AG08395 (cell line): ENCODE data around the gene PERM1.
"Not testable (repeated sequence)": the region's sequence is repeated elsewhere in the genome, so short reads cannot be mapped to it uniquely, and the experiment has no call there.

Experiments used
- DNase-seq: peaks from one replicate; pipeline ENCODE4 v3.0.0; 2012; ENCODE audit warnings: mixed read lengths, low spot score

PERM1 gene

GRCh38 chr1:978069-978834 is 3.6 kb downstream of the PERM1 start:
- no peak for DNase-seq

GRCh38 chr1:976791-977190 is 5.1 kb downstream of the PERM1 start:
- DNase-seq: not testable (repeated sequence)

- peak; percentile 83 for DNase-seq
Measured at GRCh38 chr1:975896-976683, 5.8 kb downstream of the PERM1 start.

- no peak for DNase-seq
Measured at GRCh38 chr1:975365-975764, 6.5 kb downstream of the PERM1 start.

- DNase-seq: no peak
Measured at GRCh38 chr1:974687-975328, 7.1 kb downstream of the PERM1 start.

GRCh38 chr1:974293-974640 is 7.6 kb downstream of the PERM1 start:
- no peak for DNase-seq

- no peak for DNase-seq
Measured at GRCh38 chr1:973459-974292, 8.2 kb downstream of the PERM1 start.

- no peak for DNase-seq
Measured at GRCh38 chr1:972726-973458, 9.0 kb downstream of the PERM1 start.

GRCh38 chr1:971751-972506 is 10.0 kb downstream of the PERM1 start:
- no peak for DNase-seq

- no peak for DNase-seq
Measured at GRCh38 chr1:970973-971730, 10.7 kb downstream of the PERM1 start.

- DNase-seq: no peak
Measured at GRCh38 chr1:970242-970972, 11.5 kb downstream of the PERM1 start.

GRCh38 chr1:969260-969855 is 12.5 kb downstream of the PERM1 start:
- DNase-seq: no peak

- no peak for DNase-seq
Measured at GRCh38 chr1:967466-968343, 14.2 kb downstream of the PERM1 start.

GRCh38 chr1:966704-967300 is 15.1 kb downstream of the PERM1 start:
- DNase-seq: peak; percentile 91

- peak; percentile 58 for DNase-seq
Measured at GRCh38 chr1:966135-966703, 15.7 kb downstream of the PERM1 start, which contains the start of gene PLEKHN1. TSS of gene PLEKHN1 (plus strand) at chr1:966482. CDS start at chr1:966532, 50 bp downstream.

GRCh38 chr1:965526-966134 is 16.3 kb downstream of the PERM1 start:
- DNase-seq: no peak
